Mucosa of stomach (tissue), 1 donor: Measurements from ENCODE around the gene ANKRD44.

Experiments
- H3K27me3 ChIP-seq: one replicate; pipeline ENCODE4 v1.7.0; 2013; ENCODE audit warnings: mild to moderate bottlenecking, low read length; ENCODE audit not compliant: control insufficient read depth, insufficient read depth
- H3K36me3 ChIP-seq: one replicate; pipeline ENCODE4 v1.7.0; 2013; ENCODE audit warnings: low read length; ENCODE audit not compliant: control insufficient read depth, insufficient read depth
- H3K4me1 ChIP-seq: one replicate; pipeline ENCODE4 v1.7.0; 2013; ENCODE audit warnings: mild to moderate bottlenecking, low read length; ENCODE audit not compliant: control insufficient read depth, insufficient read depth
- H3K4me3 ChIP-seq: one replicate; pipeline ENCODE4 v1.7.0; 2013; ENCODE audit warnings: low read length
- H3K9ac ChIP-seq: one replicate; pipeline ENCODE4 v1.7.0; 2013; ENCODE audit warnings: mild to moderate bottlenecking, low read length, moderate library complexity
- H3K9me3 ChIP-seq: one replicate; pipeline ENCODE4 v1.7.0; 2013; ENCODE audit warnings: mild to moderate bottlenecking, low read length, moderate library complexity; ENCODE audit not compliant: control insufficient read depth
- donor health status: Pancreatic carcinoma.

The ANKRD44 gene

DNA sequence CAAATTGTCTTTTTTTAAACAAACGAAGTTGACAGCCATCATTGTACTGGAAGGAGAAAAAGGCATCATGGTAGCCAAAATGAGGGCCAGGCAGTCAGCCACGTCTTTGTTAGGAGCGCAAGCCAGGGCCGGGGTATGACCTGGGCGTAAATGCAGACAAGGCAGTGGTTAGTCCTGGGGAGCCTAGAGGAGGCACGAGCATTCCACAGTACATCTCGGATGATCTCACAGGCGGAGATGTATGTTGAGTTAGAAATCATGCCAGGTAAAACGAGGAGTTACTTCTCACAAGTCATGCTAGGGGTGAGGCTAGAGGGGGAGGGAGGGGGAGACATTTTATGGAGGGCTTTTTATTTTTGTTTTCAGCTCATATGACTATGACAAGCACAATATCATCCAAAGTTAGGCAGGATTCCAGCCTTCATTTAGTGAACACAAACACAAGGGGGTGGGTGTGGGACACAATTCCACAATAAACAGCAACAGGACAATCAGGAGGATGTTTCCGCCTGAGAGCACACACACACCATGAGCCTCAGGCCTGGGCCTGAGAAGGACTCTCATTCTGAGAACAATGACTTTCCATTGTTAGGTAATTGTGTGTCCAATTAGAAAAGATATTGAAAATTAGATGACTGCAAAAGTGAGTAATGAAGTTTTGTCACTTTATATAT is 319.7 kb downstream of the ANKRD44 start:
- H3K9me3 ChIP-seq = no peaks in the 10 kb centered on the region
- no peaks in the 10 kb centered on the region for H3K36me3 ChIP-seq
- no peak overlapping the region for H3K4me3 ChIP-seq
- H3K9ac ChIP-seq = no peak overlapping the region
- no peaks in the 10 kb centered on the region for H3K27me3 ChIP-seq
- H3K4me1 ChIP-seq = peaks cover 5% of the 10 kb centered on the region

DNA sequence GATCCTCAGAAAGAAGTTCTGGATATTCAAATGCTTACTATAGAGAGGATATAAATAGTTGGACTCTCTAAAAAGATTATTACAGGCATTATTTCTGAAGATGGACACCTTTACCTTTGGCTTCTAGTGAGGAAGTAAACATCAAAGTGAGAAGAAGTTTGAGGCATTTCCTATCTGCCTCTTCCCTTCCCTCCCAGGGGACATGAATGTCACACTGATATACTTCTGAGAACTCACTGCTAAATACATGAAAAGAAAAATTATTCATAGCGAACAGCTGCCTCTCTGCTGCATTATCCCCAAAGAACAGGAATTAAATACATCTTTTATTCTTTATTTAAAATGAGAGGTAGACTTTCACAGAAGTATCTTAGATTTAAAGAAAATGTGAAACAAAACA is 320.5 kb downstream of the ANKRD44 start:
- no peak overlapping the region for H3K4me3 ChIP-seq
- no peaks in the 10 kb centered on the region for H3K36me3 ChIP-seq
- no peaks in the 10 kb centered on the region for H3K27me3 ChIP-seq
- no peak overlapping the region for H3K9ac ChIP-seq
- no peaks in the 10 kb centered on the region for H3K9me3 ChIP-seq
- H3K4me1 ChIP-seq = peaks cover 5% of the 10 kb centered on the region

DNA sequence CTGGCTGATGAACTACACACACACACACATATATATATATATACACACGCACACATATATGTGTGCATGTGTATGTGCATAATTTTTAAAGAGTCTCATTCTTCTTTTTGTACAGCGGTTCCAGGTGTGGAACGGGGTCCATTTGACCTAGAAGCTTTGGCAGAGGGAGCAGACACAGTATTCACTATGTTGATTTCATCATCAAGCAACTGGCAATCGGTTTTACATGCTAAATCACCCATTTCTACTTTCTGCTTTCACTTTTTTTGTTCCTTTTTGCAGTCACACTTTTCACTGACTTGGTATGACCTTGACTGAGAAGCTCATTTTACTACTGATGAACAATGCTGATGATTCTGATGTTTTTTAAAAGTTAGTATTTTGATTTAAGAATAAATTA is 321.1 kb downstream of the ANKRD44 start:
- Histone ChIP-seq H3K4me1 (peaks cover 5% of the 10 kb centered on the region), H3K9me3 (no peaks in the 10 kb centered on the region), H3K27me3 (no peaks in the 10 kb centered on the region), H3K36me3 (no peaks in the 10 kb centered on the region), H3K9ac (no peak overlapping the region), H3K4me3 (no peak overlapping the region)

DNA sequence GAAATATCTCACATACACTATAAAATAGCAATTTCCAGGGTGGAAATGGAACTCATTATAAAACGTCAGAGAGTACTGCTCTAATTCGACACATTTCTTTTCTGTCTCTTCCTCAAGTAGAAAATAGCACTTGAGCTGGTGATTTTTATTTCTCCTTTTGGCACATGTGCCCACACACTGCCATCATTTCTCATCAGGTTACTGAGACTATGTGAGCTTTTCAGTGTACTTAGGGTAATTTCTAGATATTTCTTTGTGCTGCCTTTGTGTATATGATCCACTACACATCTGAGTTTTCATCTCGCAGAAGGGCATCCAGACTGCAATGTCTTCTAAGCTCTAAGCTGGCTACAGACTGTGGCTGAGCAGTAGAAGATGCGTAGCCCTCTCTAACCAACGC is 321.9 kb downstream of the ANKRD44 start:
- Histone ChIP-seq H3K36me3 (no peaks in the 10 kb centered on the region), H3K27me3 (no peaks in the 10 kb centered on the region), H3K4me1 (peaks cover 5% of the 10 kb centered on the region), H3K9ac (no peak overlapping the region), H3K4me3 (no peak overlapping the region), H3K9me3 (no peaks in the 10 kb centered on the region)

DNA sequence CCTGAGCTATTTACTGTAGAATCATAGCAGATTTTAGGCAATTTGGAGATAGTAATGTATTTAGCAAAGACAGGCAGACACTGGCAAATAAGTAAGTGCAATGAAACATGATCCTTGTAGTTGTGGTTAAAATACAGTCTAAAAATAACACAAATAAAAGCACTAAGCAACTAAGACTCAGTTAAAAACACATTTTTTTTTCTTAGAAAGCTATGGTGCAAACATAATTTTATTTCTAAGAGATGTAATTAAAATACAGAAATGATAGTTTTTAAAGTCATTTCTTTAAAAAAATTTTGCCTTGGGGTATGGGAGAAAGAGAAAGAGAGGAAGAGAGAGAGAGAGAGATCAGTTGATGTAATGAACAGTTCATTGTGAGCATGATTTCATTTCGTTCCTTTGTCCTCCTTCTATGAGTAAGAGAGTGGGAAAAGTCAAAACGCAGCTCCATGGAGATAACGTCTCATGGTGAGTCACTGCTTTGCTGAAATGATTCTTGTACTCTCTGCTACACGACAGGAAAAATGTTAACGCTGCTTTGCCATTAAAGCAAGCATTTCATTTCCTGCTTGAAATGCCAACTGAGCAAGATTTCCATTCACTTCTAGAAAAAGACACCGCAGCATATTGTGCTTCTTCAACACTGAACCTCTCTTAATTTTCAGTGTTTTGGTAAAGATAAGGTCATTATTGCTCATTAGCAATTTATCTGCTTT is 322.8 kb downstream of the ANKRD44 start:
- Histone ChIP-seq H3K9ac (peak overlapping the region; percentile 33), H3K9me3 (no peaks in the 10 kb centered on the region), H3K36me3 (no peaks in the 10 kb centered on the region), H3K4me1 (peaks cover 5% of the 10 kb centered on the region), H3K27me3 (no peaks in the 10 kb centered on the region), H3K4me3 (no peak overlapping the region)

DNA sequence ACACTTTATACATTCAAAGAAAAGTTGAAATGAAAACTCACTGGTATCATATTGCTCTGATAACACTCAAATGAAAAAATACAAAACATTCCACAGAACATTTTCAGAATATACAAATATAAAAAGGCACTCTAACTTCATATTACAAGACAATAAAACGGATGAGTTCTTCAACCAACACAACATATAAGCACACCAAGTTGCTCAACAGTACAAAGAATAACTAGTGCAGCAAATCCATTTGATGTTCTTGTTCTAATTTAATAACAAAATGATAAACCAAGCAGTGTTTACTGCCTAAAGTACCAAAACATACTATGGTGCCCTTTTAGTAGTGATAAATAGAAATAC is 323.3 kb downstream of the ANKRD44 start:
- Histone ChIP-seq H3K4me3 (no peak overlapping the region), H3K9me3 (no peaks in the 10 kb centered on the region)

DNA sequence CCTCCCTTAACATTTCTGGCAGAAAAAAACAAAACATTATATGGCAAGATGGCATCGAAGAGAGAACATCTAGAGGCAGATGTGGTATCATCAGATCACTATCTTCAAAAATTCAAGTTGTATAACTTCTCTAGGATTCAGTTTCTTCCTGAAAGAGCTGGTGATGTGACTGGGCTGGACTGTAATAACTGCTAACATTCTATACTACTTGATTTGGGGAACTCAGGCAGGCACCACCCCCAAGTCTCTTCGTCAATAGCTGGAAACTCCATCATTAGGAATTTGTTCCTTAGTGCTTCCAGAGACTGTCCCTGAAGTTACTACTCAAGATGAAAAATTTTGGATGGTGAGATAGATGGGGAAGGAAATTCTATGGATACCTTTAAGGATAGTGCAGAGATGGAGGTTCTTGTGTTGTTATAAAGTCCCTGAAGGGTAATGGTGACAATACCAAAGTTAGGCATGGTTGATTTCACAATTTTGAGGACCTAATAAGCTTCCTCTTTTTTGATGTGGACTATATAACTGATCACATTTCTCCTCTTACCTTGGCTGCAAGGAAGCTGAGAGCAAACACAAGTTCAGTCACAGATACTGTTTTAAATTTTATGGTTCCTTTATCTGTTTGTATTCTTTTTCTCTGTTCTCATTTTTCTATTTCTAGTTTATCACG is 324.9 kb downstream of the ANKRD44 start:
- Histone ChIP-seq H3K4me1 (peaks cover 5% of the 10 kb centered on the region), H3K9me3 (no peaks in the 10 kb centered on the region), H3K27me3 (no peaks in the 10 kb centered on the region), H3K4me3 (no peak overlapping the region), H3K9ac (no peak overlapping the region), H3K36me3 (no peaks in the 10 kb centered on the region)

More for the DNA sequence above, 323.3 kb downstream of the ANKRD44 start:
- peaks cover 5% of the 10 kb centered on the region for H3K4me1 ChIP-seq
- no peak overlapping the region for H3K9ac ChIP-seq
- H3K27me3 ChIP-seq = no peaks in the 10 kb centered on the region
- H3K36me3 ChIP-seq = no peaks in the 10 kb centered on the region

DNA sequence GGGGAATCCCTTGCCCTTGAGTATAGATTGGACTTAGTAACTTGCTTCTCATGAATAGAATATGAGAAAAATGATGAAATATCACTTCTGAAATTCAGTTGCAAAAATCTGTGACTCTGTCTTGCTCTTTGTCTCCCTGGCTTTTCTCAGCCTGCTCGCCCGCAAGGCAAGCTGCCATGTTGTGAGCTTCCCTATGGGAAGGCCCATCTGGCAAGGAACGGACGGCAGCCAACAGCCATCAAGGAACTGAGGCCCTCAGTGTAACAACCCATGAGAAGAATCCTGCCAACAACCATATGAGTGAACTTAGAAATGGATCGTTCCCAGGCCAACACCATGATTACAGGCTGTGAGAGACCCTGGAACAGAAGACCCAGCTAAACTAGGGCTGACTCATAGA is 325.7 kb downstream of the ANKRD44 start:
- Histone ChIP-seq H3K4me3 (no peak overlapping the region), H3K27me3 (no peaks in the 10 kb centered on the region), H3K9me3 (no peaks in the 10 kb centered on the region), H3K36me3 (no peaks in the 10 kb centered on the region), H3K9ac (no peak overlapping the region), H3K4me1 (peaks cover 5% of the 10 kb centered on the region)

DNA sequence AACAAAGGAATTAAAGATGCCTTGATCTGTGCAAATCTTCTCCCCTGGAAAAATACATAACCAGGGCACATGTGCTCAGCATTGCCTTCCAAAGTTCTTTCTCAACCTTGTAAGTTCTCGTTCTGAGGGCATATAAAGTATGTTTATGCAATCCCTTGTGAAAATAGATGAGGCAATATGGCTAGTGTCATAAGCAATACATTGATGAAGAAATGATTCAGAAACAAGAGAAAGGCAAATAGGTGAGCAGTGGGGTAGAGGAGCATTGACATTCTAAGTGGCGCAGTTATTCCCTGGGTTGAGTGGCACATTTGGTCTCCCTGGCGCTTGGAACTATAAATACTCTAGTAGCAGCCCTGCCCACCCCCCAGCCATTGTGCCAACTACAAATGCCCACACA is 326.6 kb downstream of the ANKRD44 start:
- H3K36me3 ChIP-seq = no peaks in the 10 kb centered on the region
- H3K9me3 ChIP-seq = no peaks in the 10 kb centered on the region
- no peak overlapping the region for H3K9ac ChIP-seq
- H3K27me3 ChIP-seq = no peaks in the 10 kb centered on the region
- H3K4me1 ChIP-seq = peaks cover 5% of the 10 kb centered on the region
- no peak overlapping the region for H3K4me3 ChIP-seq

DNA sequence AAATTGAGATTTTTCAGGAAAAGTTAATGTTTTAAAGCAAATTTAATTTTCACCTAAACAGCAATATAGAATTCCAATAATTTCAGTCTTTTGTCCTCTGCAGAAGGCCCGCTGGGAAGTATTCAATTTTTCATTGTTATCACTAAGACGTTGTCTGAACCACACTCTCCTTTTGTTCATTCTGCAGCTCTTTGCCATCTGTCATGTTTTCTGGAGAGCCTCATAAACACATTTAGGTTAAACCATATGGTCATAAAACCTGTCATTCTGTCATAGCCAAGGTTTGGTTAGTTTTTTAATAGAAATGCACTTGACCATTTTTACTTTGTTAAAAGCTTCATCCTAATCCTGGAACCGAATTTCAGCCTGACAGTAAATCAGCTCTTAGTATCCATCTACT is 330.1 kb downstream of the ANKRD44 start:
- no peaks in the 10 kb centered on the region for H3K4me1 ChIP-seq
- H3K9me3 ChIP-seq = no peaks in the 10 kb centered on the region
- no peaks in the 10 kb centered on the region for H3K27me3 ChIP-seq
- no peak overlapping the region for H3K9ac ChIP-seq
- H3K4me3 ChIP-seq = no peak overlapping the region
- no peaks in the 10 kb centered on the region for H3K36me3 ChIP-seq

DNA sequence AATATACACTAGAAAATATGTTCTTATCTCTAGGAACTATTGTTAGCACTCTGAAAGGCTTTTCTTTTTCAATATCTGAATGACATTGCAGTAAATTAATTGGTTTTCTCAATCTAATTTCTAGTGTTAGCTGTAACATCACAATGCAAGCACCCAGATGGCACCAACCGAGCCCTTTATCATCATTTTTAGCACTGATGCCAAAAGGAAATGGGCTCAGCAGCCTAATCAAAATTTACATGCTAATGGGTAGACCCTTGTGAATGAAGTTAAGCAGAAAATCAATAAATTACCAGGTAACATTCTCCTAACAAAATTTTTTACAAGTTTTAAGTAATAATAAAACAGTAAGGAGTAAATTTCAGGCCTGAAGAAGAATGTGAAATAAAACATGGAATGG is 330.6 kb downstream of the ANKRD44 start:
- H3K36me3 ChIP-seq = no peaks in the 10 kb centered on the region
- no peaks in the 10 kb centered on the region for H3K27me3 ChIP-seq
- H3K9me3 ChIP-seq = no peaks in the 10 kb centered on the region
- no peak overlapping the region for H3K9ac ChIP-seq
- no peaks in the 10 kb centered on the region for H3K4me1 ChIP-seq
- no peak overlapping the region for H3K4me3 ChIP-seq

DNA sequence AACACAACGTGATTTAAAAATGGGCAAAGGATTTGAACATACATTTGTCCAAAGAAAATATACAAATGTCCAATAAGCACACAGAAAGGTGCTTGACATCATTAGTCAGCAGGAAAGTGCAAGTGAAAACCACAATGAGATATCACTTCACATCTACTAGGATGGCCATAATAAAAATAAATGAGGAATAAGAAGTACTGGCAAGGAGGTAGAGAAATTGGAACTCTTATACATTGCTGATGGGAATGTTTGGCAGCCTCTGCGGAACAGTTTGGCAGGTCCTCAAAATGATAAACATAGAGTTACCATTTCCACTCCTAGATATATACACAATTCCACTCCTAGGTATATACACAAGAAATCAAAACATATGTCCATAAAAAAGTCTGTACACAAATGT is 333.1 kb downstream of the ANKRD44 start:
- Histone ChIP-seq H3K9ac (no peak overlapping the region), H3K27me3 (no peaks in the 10 kb centered on the region), H3K4me1 (no peaks in the 10 kb centered on the region), H3K36me3 (no peaks in the 10 kb centered on the region), H3K4me3 (no peak overlapping the region), H3K9me3 (no peaks in the 10 kb centered on the region)
